Ammon's horn (tissue), 1 donor: ENCODE data around the gene CASP6.
A peak's percentile ranks its signal among the peaks of the same experiment; 100 is the strongest.

ENCODE experiments used
- DNase-seq: peaks from one replicate; pipeline ENCODE4 v3.0.0-alpha.2; 2016; ENCODE audit warnings: low spot score

Gene CASP6

GRCh38 chr4:109671350-109671749 is 31.9 kb downstream of the CASP6 start:
- no peak for DNase-seq

- peak; percentile 12 for DNase-seq
These were observed 37.3 kb downstream of the CASP6 start for GRCh38 chr4:109665783-109666485.

DNA sequence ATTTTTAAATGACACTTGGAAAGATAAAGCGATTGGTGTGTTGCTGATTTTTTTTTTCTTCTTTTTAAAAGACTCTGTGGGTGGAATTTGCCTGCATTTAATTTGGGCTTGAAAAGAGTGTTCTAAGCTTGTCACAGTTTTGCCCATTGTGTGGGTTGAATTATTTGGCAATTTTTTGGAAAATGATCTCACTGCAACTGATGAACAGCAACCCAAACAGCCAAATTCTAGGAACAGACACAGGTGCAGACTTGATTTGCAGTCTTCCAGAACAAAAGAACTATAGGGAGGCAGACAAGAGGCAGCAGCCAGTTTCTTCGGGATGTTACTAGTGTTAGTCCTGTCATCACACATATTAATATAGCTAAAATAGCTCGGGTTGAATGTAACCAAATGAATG is 40.5 kb downstream of the CASP6 start:
- DNase-seq: peak; percentile 53

DNA sequence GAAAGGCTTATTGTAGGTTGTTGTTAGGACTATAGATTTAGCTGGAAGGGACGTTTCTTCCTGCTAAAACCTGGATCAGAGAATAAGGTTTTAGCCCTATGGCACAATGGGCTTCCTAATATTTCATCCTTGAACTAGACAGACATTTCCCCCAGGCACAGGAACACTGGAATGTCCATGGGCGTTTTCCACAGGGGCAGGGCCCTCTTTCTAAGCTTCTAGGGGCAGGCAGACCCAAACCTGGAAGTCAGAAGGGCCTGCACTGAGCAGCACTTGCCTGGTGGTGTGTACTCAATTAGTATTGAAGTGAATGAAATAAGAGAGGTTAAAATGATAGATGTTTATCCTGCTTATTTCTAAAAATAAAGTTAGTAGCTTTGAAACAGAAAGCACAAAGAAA is 41.1 kb downstream of the CASP6 start:
- no peak for DNase-seq

DNA sequence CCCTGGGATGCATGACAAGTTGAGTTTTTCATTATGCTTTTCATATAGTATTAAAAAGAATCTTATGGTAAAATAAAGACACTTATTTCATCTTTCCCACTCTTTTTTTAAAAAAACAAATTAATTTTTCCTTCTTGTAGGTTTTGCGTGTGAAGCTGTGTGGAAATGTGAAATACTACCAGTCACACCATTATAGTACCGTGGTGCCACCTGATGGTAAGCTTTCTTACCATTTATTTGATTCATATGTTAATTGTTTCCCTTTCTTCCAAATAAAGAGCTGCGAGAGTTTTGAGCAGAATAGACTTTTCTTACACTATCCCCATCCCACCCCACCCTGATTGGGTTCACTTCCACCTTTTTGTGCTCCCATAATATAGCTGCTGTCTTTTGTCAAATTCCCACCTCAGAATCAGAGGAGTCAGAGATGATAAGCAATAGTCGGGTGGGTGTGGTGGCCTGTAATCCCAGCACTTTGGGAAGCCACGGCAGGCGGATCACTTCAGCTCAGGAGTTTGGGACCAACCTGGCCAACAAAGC is 44.3 kb downstream of the CASP6 start:
- peak; percentile 46 for DNase-seq

- DNase-seq: no peak
These were observed 45.3 kb downstream of the CASP6 start for GRCh38 chr4:109657854-109658418.

DNA sequence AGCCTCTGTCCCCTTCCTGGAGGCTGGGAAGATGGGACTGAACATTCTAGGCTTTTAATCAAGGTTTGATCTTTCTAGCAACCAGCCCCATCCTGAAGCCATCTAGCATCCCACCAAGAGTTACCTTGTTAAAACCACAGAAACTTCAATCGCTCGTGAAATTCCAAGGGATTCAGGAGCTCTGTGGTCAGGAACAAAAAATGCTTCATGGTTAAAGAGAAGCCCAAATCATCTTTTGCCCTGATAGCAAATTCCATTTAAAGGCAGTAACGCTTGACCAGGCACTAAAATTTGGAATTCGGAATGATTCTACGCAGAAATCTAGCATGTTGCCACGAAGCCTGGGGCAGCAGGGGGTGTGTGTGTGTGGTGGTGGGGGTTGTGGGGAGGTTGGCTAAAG is 47.8 kb downstream of the CASP6 start:
- DNase-seq: no peak

GRCh38 chr4:109649872-109650271 is 53.4 kb downstream of the CASP6 start:
- no peak for DNase-seq

DNA sequence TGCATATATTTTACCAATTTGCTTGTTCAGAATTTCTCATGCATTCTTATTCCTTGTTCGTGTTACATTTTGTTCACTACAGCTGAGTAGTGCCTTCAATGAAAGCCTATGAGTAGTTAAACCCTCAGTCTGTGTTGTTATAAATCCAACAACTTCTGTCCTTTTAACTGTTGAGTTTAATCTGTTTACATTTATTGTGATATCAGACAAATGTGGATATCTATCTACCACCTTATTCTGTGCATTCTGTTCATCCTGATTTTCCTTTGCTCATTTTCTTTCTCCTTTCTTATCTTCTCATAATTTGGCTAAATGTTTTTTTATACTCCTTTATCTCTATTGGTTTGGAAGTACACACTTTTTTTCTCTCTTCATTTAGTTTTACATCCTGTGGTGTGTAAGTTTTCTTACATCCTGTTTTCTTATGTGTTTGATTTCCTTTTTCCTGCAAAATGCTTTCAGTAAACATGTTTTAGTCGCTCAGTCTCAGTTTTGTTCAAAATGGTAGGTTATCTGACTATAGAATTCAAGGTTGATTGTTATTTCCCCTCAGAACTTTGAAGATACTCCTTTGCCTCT is 54.2 kb downstream of the CASP6 start:
- DNase-seq: no peak

DNA sequence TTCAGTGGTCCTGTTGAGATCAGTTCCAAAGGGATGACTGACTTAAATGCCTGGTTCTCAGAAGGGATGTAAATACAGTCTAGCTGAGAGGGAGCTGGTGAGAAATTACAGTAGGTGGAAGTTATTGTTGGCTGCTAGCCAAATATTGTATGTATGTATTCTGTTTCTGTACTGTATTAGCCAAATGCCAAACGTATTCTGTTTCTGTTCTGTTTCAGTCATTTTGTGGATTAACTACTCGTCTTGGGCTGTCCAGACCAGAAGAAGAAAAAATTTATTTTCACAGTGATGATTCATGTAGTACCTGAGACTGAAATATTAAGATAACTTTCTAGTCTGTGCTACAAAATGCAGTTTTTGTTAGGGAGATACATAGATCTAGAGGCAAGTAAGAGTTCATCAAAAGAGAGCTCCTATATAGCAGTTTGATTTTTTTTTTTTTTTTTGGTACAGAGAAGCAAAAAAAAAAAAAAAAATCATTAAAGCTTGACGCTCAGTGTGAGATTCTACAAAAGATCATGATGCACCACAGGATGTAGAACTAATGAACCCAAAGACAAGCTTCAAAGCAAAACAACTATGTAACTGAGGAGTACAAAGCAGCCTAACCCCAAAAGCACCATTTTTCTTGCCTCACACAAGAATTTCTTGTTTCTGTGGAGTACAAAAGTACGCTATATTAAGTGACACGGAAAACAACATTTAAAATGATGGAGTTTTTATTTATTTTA is 54.8 kb downstream of the CASP6 start:
- DNase-seq: no peak

DNA sequence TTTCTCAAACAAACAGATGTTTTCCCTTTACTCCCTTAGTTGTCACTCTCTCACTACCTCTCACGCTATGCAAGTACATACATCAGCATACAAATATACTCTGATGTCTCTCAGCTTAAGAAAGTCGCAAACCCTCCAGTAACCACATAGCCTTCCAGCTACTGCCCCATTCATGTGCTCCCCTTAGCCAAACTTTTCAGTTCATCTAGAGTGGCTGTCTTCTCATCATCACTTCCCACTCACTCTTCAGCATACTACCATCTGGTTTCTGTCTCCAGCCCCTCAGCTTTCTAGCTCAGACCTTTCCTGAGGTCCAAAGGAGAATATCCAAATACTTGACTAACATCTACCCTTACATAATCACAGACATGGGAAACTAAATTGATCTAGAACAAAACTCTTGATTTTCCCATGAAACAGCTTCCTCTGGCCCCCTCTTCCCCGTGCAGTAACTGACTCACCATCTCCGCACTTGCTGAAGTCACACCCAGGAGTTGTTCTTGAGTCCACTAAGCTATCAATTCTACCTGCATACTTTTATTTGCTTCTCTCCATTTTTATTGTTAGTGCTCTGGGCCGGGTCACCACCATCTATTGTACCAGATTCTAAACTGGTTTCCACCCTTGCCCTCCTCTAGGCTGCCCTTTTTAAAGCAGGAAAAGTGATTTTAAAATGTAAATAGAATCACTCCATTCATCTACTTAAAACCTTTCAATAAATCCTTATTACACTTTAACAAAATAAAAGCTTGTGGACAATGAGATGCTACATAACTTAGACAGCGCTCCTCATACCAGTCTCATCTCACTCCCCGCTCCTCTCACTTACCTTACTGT is 57.2 kb downstream of the CASP6 start:
- DNase-seq: no peak

- DNase-seq: no peak
These were observed 62.6 kb downstream of the CASP6 start for GRCh38 chr4:109640644-109641043.
